Brain microvascular endothelial cell (primary cell): ENCODE results near the gene RCAN1.

ENCODE experiments used
- DNase-seq: peaks from one replicate; pipeline ENCODE4 v3.0.0-alpha.2; 2020
- H3K27ac ChIP-seq: fragments of 250-450 bp; sonication (Bioruptor Pico); 2 replicates; pipeline ENCODE4 v1.5.1; 2020; ENCODE audit warnings: mild to moderate bottlenecking, moderate library complexity
- H3K27me3 ChIP-seq: fragments of 250-450 bp; sonication (Bioruptor Pico); replicated peaks from 2 replicates; pipeline ENCODE4 v1.5.1; 2020; ENCODE audit warnings: mild to moderate bottlenecking
- H3K36me3 ChIP-seq: fragments of 250-450 bp; sonication (Bioruptor Pico); replicated peaks from 2 replicates; pipeline ENCODE4 v1.5.1; 2020; ENCODE audit warnings: mild to moderate bottlenecking
- H3K4me3 ChIP-seq: 2 replicates; pipeline ENCODE4 v1.5.1; 2011; ENCODE audit warnings: low read depth, mild to moderate bottlenecking, control low read depth, low read length, moderate library complexity
- CTCF ChIP-seq: IDR thresholded peaks from 2 replicates; pipeline ENCODE4 v1.5.1; 2011; ENCODE audit warnings: low read depth, mild to moderate bottlenecking, moderate library complexity, low read length, control low read depth, inconsistent platforms; ENCODE audit errors: missing control alignments
- in situ Hi-C: cut with HindIII; loops from 2 replicates; pipeline ENCODE4 v1.10.0; 2017; ENCODE audit warnings: low sequenced_read_pairs, low pct_ligation_motif_present

Gene RCAN1

GRCh38 chr21:34511181-34511580 is 103.7 kb downstream of the RCAN1 start:
- Histone ChIP-seq H3K4me3 (no peak overlapping the region), H3K27me3 (no peaks in the 10 kb centered on the region), H3K36me3 (peaks cover 3% of the 10 kb centered on the region), H3K27ac (no peak overlapping the region)
- DNase-seq = no peak
- in situ Hi-C loops = no loop called here
- TF ChIP-seq CTCF = no peak

GRCh38 chr21:34510148-34511142 is 104.5 kb downstream of the RCAN1 start:
- peak; percentile 95 for TF ChIP-seq CTCF

GRCh38 chr21:34509151-34509550 is 105.8 kb downstream of the RCAN1 start:
- peak; percentile 39 for TF ChIP-seq CTCF
- Histone ChIP-seq H3K27me3 (no peaks in the 10 kb centered on the region), H3K27ac (no peak overlapping the region), H3K36me3 (no peaks in the 10 kb centered on the region), H3K4me3 (no peak overlapping the region)
- no peak for DNase-seq
- in situ Hi-C loops = no loop called here

More at GRCh38 chr21:34510148-34511142, 104.5 kb downstream of the RCAN1 start:
- in situ Hi-C loops = no loop called here
- Histone ChIP-seq H3K27me3 (no peaks in the 10 kb centered on the region), H3K4me3 (no peak overlapping the region), H3K36me3 (no peaks in the 10 kb centered on the region), H3K27ac (no peak overlapping the region)
- peak; percentile 64 for DNase-seq

- Histone ChIP-seq H3K27me3 (no peaks in the 10 kb centered on the region), H3K36me3 (no peaks in the 10 kb centered on the region), H3K4me3 (no peak overlapping the region), H3K27ac (no peak overlapping the region)
- in situ Hi-C loops = no loop called here
- no peak for DNase-seq
- no peak for TF ChIP-seq CTCF
These were observed 110.3 kb downstream of the RCAN1 start for GRCh38 chr21:34504595-34504994.

- H3K4me3 ChIP-seq = no peak overlapping the region
- no peak for DNase-seq
- no peak for TF ChIP-seq CTCF
- in situ Hi-C loops = no loop called here
- H3K36me3 ChIP-seq = no peaks in the 10 kb centered on the region
- H3K27me3 ChIP-seq = no peaks in the 10 kb centered on the region
- no peak overlapping the region for H3K27ac ChIP-seq
These were observed 112.3 kb downstream of the RCAN1 start for GRCh38 chr21:34502480-34503106.
